Measurements from ENCODE around the gene ZNF831.

- TF ChIP-seq REST (IDR thresholded peaks at IDR 0.05; ENCODE audit: low read depth) (no peak), YY1 (IDR thresholded peaks at IDR 0.05; ENCODE audit: low read depth) (no peak)
These were observed 18.3 kb downstream of the ZNF831 start for GRCh38 chr20:59181936-59182335.
